ENCODE results near the gene KLHL8.

Gene KLHL8

DNA sequence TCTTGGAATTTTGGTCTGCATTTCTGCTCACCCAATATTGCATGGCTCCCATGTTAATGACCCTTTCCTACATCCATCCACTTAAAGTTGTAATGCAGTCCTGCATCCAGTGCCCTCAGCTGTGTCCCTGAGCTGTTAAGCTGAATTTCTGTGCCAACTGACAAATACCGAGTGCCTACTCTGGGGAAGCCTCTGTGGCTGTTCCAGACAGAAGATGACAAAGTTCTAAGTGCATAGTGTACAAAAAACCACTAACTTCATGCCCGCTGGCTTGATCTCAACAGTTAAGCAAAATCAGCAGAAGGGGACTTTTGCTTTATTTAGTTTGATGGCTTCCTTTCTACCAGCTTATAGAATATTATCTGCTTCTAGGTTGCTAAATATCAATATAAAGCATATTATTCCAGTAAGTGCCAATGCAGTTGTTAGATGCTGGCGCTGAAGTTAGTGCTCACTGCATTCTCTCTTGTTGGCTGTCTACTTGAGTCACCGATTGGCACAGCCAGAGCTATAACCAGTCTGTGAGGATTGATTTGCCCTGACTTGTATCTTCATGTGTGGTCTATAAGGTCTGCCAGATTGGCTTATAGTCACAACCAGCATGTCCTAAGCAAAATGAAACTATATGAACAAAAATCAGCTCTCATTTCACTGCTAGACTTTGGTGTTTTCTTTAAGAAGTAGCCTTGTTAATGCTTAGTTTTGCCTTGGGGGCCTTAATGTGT, 98.9 kb downstream of the KLHL8 start:
- DNase-seq (ENCODE audit: low spot score), result no peak

DNA sequence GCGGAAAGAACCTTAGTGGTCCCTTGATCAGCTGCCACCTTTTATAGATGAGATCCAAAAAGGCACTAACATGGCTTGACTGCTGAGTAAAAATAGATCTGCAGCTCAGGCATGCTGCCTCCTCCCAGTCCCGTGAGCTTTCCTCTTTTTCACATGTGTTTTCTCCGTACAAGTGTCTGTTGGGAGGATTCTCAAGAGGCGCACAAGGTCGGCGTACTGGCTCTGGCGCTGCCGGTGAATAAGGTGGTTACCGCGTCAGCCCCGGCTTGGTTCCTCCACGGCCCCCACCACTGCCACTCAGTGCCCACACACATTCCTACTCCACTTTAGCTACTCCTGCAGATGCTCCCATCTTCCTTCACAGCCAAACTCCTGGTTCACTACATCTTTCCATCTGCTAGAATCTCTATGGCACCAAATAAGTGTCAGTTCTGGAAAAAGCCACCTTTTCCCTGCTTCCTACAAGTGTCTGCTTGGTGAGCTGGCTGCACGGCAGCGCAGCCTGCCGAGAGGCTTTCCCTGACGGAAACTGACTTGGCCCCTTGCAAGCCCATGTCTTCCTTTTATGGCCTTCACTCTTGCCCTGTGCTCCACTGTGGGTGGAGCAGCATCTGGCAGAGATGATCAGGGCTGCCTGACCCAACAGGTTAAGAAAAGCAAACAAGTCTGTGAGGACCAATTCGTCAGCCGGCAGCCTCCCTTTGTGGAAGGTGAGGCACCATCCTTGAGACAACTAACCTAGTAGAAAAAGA, 99.8 kb downstream of the KLHL8 start:
- no peak for DNase-seq (ENCODE audit: low spot score)

DNA sequence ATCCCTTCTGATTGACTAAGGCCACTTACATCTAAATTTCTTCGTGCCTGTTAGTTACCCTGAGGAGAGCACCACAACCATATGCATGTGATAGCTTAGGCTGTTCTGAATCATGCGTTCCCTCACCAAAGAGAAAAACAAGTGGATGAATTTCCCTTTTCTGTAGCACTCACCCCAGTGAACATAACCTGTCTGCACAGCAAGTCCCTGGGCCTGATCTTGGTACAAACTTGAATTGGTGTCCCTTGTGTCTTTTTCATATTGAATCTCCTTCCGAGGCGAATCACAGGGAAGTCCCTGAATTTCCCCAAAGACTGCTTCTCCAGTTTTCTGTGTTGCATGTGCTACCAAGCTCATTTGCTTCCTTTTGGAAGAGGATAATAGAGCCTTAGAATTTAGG, 100.4 kb downstream of the KLHL8 start:
- no peak for DNase-seq (ENCODE audit: low spot score)

GRCh38 chr4:87118826-87119225, 101.6 kb downstream of the KLHL8 start:
- peak; percentile 19 for DNase-seq (ENCODE audit: low spot score)

- DNase-seq (ENCODE audit: low spot score), result no peak
Observed at GRCh38 chr4:87118421-87118820, 102.0 kb downstream of the KLHL8 start.

DNA sequence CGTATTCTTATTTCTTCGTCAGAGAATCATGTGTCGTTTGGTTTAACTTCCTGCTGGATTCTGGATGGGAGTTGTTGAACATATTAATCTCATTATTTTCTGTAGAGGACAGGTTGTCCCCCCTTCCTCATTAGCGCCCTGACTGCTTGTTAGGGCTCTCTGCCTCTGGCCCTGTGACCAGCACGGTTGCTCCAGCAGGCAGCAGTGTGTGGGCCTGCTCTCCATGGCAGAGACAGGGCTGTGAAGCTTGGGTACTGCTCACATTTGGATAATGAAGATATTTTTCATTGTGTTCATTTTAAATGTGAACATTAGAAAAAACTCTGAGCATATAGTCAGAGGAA, 102.7 kb downstream of the KLHL8 start:
- DNase-seq (ENCODE audit: low spot score), result no peak

DNA sequence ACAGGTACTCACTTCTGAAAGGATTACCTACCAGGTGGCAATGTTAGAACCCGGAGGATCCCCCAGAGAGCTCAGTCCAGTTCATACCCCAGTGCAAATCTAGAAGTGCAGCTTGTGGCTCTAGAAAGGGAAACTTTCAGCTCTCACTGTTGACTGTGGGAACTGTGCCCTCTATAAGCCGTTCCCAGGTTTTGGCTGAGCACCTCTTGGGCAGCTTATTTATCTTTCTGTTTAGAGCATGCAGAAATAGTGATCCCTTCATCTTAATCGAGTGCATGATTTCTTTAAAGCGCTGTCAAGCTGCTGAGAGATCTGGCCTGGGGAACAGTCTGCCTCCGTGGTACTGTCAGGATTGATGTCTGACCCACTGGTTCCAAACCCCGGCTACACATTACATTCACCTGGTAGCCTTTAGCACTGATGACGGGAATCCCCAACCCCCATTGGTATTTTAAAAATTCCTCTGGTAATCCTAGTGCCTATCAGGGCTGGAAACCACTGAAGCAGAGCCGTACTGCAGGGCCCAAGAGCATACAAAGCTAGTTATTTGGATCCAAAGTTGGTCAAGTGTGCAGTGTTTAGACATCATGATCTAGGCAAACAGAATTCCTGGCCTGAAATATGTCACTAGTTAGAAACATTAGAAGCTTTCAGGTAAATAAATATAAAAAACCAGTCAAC, 103.2 kb downstream of the KLHL8 start:
- DNase-seq (ENCODE audit: low spot score), result peak; percentile 37

GRCh38 chr4:87116231-87116630, 104.2 kb downstream of the KLHL8 start:
- DNase-seq (ENCODE audit: low spot score), result no peak

DNA sequence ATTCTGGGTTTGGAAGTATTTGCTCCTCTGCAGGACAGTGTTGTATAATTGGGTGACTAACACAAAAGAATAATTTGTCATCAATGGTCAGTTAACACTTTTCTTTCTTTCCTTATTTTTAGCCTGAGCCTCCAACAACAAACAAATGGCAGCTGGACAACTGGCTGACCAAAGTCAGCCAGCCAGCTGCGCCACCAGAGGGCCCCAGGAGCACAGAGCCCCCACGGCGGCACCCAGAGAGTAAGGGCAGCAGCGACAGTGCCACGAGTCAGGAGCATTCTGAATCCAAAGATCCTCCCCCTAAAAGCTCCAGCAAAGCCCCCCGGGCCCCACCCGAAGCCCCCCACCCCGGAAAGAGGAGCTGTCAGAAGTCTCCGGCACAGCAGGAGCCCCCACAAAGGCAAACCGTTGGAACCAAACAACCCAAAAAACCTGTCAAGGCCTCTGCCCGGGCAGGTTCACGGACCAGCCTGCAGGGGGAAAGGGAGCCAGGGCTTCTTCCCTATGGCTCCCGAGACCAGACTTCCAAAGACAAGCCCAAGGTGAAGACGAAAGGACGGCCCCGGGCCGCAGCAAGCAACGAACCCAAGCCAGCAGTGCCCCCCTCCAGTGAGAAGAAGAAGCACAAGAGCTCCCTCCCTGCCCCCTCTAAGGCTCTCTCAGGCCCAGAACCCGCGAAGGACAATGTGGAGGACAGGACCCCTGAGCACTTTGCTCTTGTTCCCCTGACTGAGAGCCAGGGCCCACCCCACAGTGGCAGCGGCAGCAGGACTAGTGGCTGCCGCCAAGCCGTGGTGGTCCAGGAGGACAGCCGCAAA, 106.0 kb downstream of the KLHL8 start:
- DNase-seq (ENCODE audit: low spot score), result peak; percentile 42

- no peak for DNase-seq (ENCODE audit: low spot score)
Observed at GRCh38 chr4:87112063-87112462, 108.4 kb downstream of the KLHL8 start.
